ENCODE results near the gene JAKMIP1. TPM values are rescaled to one million over a fixed set of nuclear protein-coding genes. Genes with fewer than 3 reads are reported as not detected.

Gene JAKMIP1
- total RNA-seq, 1 donor from 2014 or later: not detected

DNA sequence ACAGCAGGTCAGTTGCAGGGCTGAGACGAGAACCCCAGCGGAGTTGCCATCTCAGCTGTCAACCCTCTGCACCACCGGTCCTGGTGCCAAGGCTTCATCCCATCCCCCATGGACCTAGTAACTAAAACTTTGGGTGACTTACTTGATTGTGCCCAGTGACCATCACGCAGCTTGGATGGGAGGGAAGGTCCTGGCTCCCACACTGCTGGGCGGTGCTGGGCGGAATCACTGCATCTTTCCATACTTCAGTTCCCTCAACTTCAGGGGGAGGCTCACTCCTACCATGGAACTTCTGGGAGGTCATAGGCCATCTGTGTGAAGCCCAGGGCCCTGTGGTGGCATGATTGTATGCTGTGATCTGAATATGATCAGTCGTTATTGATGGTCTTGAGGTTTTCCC is 26.2 kb upstream of the JAKMIP1 start:
- H3K4me3 Mint-ChIP-seq (ENCODE audit: unreplicated experiment): no peak overlapping the region
- H3K27ac Mint-ChIP-seq (ENCODE audit: unreplicated experiment): no peak overlapping the region
- DNase-seq (ENCODE audit: low spot score): no peak

DNA sequence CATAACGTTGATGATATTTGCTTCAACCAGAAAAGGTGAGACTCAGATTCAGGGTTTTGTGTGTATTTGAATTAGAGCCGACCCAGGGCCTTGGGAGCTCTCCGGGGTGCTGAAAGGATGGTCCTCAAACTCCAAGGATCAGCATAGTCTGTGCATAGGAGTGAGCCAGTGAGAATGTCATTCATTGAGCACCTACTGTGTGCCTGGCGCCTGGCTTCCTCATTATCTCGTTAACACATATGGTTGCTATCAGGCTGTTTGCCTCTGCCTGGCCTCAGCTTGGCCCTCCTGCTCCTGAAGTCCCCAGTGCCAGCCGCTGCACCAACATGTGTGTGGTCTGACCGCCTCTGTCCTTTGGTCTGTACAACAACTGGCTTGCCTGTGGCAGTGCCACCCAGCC is 25.1 kb upstream of the JAKMIP1 start:
- H3K4me1 Mint-ChIP-seq (ENCODE audit: unreplicated experiment): no peaks in the 10 kb centered on the region
- no peak overlapping the region for H3K27ac Mint-ChIP-seq (ENCODE audit: unreplicated experiment)
- H3K27me3 Mint-ChIP-seq (ENCODE audit: unreplicated experiment): peaks cover 7% of the 10 kb centered on the region
- H3K36me3 Mint-ChIP-seq (ENCODE audit: low read depth, unreplicated experiment): no peaks in the 10 kb centered on the region
- DNase-seq (ENCODE audit: low spot score): peak; percentile 67
- TF ChIP-seq, protein P1, sequence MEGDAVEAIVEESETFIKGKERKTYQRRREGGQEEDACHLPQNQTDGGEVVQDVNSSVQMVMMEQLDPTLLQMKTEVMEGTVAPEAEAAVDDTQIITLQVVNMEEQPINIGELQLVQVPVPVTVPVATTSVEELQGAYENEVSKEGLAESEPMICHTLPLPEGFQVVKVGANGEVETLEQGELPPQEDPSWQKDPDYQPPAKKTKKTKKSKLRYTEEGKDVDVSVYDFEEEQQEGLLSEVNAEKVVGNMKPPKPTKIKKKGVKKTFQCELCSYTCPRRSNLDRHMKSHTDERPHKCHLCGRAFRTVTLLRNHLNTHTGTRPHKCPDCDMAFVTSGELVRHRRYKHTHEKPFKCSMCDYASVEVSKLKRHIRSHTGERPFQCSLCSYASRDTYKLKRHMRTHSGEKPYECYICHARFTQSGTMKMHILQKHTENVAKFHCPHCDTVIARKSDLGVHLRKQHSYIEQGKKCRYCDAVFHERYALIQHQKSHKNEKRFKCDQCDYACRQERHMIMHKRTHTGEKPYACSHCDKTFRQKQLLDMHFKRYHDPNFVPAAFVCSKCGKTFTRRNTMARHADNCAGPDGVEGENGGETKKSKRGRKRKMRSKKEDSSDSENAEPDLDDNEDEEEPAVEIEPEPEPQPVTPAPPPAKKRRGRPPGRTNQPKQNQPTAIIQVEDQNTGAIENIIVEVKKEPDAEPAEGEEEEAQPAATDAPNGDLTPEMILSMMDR (IDR thresholded peaks at IDR 0.05; ENCODE audit: unreplicated experiment): no peak
- H3K4me3 Mint-ChIP-seq (ENCODE audit: unreplicated experiment): no peak overlapping the region
- no peaks in the 10 kb centered on the region for H3K9me3 Mint-ChIP-seq (ENCODE audit: unreplicated experiment)

More for the DNA sequence above, 26.2 kb upstream of the JAKMIP1 start:
- Mint-ChIP-seq H3K9me3 (ENCODE audit: unreplicated experiment) (no peaks in the 10 kb centered on the region), H3K4me1 (ENCODE audit: unreplicated experiment) (no peaks in the 10 kb centered on the region), H3K27me3 (ENCODE audit: unreplicated experiment) (peaks cover 4% of the 10 kb centered on the region), H3K36me3 (ENCODE audit: low read depth, unreplicated experiment) (no peaks in the 10 kb centered on the region)
- TF ChIP-seq, protein P1 (IDR thresholded peaks at IDR 0.05; ENCODE audit: unreplicated experiment): no peak

DNA sequence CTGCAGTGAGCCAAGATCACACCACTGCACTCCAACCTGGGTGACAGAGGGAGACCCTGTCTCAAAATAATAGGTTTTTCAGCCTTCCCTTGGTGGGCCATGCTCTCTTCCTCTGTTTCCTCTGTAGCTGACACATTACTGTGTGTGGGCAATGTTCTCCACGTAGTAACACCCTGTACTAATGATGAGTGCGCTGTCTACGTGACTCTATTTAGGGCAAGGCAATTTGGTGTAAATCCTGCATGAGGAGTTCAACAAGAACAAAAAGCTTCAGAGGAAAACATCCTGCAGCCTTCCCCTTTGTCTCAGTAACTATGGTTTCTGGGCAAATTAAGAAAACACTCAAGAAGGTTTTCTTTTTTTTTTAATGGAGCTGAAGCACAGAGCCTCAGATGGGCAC is 24.4 kb upstream of the JAKMIP1 start:
- Mint-ChIP-seq H3K4me1 (ENCODE audit: unreplicated experiment) (no peaks in the 10 kb centered on the region), H3K36me3 (ENCODE audit: low read depth, unreplicated experiment) (no peaks in the 10 kb centered on the region), H3K27me3 (ENCODE audit: unreplicated experiment) (peaks cover 7% of the 10 kb centered on the region), H3K27ac (ENCODE audit: unreplicated experiment) (no peak overlapping the region), H3K4me3 (ENCODE audit: unreplicated experiment) (no peak overlapping the region), H3K9me3 (ENCODE audit: unreplicated experiment) (no peaks in the 10 kb centered on the region)
- DNase-seq (ENCODE audit: low spot score): no peak
- TF ChIP-seq, protein P1 (IDR thresholded peaks at IDR 0.05; ENCODE audit: unreplicated experiment): no peak

DNA sequence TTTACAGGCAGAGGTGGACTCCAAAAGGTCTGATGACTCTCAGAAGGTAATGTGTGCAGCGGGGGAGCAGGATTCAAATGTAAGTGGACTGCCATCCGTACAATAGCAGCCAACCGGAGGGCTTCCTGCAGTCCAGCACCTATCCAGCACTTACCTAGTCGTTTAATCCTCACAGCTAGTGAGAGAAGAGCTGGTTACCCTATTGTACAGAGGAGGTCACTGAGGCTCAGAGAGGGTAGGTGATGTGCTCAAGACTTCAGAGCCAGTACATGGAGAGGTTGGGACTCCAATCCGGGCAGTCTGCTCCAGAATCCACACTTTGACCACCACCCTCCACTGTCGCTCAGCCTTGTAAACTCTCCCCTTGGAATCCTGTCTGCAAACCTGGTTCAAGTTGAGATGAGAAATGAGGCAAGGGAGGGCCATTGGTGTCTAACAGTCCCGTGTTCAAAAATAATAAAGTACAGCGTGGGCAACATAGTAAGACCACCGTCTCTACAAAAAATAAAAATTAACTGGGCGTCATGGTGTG is 22.5 kb upstream of the JAKMIP1 start:
- Mint-ChIP-seq H3K27me3 (ENCODE audit: unreplicated experiment) (peaks cover 3% of the 10 kb centered on the region), H3K36me3 (ENCODE audit: low read depth, unreplicated experiment) (no peaks in the 10 kb centered on the region), H3K4me3 (ENCODE audit: unreplicated experiment) (no peak overlapping the region), H3K27ac (ENCODE audit: unreplicated experiment) (no peak overlapping the region), H3K9me3 (ENCODE audit: unreplicated experiment) (no peaks in the 10 kb centered on the region), H3K4me1 (ENCODE audit: unreplicated experiment) (no peaks in the 10 kb centered on the region)
- peak; percentile 38 for DNase-seq (ENCODE audit: low spot score)
- TF ChIP-seq, protein P1 (IDR thresholded peaks at IDR 0.05; ENCODE audit: unreplicated experiment): no peak

DNA sequence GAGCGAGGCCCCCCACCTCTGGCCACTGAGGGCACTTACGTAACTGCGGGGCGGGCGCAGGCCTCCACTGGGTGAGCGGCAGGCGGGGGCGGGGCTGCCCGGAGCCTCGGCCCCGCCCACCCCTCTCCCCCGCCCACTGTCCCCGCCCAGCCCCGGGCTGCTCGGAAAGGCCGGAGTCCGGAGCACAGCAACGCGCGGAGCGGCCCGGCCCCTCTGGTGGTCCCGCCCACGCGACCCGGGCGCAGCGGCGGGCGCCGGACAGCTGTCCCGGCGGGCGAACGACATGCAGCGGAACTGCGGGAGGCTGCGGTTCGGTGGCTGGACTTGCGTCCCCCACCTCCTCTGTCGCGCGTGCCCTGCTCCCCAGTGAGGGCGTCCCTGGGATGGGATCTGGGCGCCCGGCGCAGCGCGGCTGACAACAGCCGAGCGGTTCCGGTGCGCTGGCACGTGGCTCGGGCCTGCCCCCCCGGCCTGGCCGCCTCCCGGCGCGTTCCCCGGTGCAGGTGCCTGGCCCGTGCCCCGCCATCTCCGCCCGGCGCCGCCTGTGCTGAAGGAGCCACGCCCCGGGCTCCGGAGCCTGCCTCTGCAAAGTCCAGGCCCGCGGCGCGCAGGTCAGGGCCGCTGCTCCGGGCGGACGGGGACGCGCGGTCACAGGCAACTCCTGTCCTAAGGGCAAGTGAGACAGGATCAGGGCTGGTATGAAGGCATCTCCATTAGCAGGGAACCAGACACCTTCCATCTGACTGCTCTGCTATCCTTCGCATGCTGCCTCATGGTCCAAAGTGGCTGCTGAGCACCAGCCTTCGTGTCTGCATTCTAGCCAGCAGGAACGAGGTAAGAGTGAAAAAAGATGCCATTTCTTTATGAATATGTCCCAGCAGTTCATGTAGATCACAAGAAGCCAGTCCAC is 21.8 kb upstream of the JAKMIP1 start:
- peaks cover 3% of the 10 kb centered on the region for H3K27me3 Mint-ChIP-seq (ENCODE audit: unreplicated experiment)
- H3K36me3 Mint-ChIP-seq (ENCODE audit: low read depth, unreplicated experiment): no peaks in the 10 kb centered on the region
- H3K27ac Mint-ChIP-seq (ENCODE audit: unreplicated experiment): no peak overlapping the region
- no peaks in the 10 kb centered on the region for H3K9me3 Mint-ChIP-seq (ENCODE audit: unreplicated experiment)
- TF ChIP-seq, protein P1 (IDR thresholded peaks at IDR 0.05; ENCODE audit: unreplicated experiment): no peak
- H3K4me3 Mint-ChIP-seq (ENCODE audit: unreplicated experiment): peak overlapping the region; percentile 77
- no peaks in the 10 kb centered on the region for H3K4me1 Mint-ChIP-seq (ENCODE audit: unreplicated experiment)
- peak; percentile 81 for DNase-seq (ENCODE audit: low spot score)
